GM12872 (cell line): ENCODE data around the gene MCTP1.

Experiments
- CTCF ChIP-seq: IDR thresholded peaks from 3 replicates; pipeline ENCODE4 v1.5.1; 2011; ENCODE audit warnings: low read depth, mild to moderate bottlenecking, low read length, moderate library complexity; ENCODE audit not compliant: insufficient read depth

The MCTP1 gene

GRCh38 chr5:95027775-95028174, 257.1 kb downstream of the MCTP1 start:
- no peak for TF ChIP-seq CTCF

GRCh38 chr5:95027151-95027721, 257.7 kb downstream of the MCTP1 start:
- TF ChIP-seq CTCF = no peak

GRCh38 chr5:95026718-95027117, 258.2 kb downstream of the MCTP1 start:
- TF ChIP-seq CTCF = no peak

GRCh38 chr5:95022967-95023695, 261.8 kb downstream of the MCTP1 start:
- TF ChIP-seq CTCF = no peak

GRCh38 chr5:95020345-95020744, 264.5 kb downstream of the MCTP1 start:
- TF ChIP-seq CTCF = no peak

- no peak for TF ChIP-seq CTCF
Measured at GRCh38 chr5:95018946-95019345, 265.9 kb downstream of the MCTP1 start.

GRCh38 chr5:95018511-95018910, 266.4 kb downstream of the MCTP1 start:
- TF ChIP-seq CTCF = no peak
